T-helper 17 cell (primary cell): ENCODE measurements around the gene DCDC1. TPM values are rescaled to one million over a fixed set of nuclear protein-coding genes. Genes with fewer than 3 reads are reported as not detected.
"Not testable (repeated sequence)": the region's sequence is repeated elsewhere in the genome, so short reads cannot be mapped to it uniquely, and the experiment has no call there.

Experiments
- ATAC-seq: fragments of 150-1000 bp; cut with Tn5 transposase; 2 replicates; pipeline ENCODE4 v1.10.0; 2021; ENCODE audit warnings: mild to moderate bottlenecking, moderate library complexity
- DNase-seq, 3 donors: peaks; one replicate each; pipeline versions ENCODE4 v3.0.0 to v3.0.0-alpha.2; 2020 to 2021
- H3K9me3 ChIP-seq: one replicate; pipeline ENCODE4 v1.7.0; 2013; ENCODE audit warnings: low read length, mild to moderate bottlenecking; ENCODE audit not compliant: control insufficient read depth, poor library complexity, severe bottlenecking
- H3K27ac Mint-ChIP-seq: one replicate; pipeline ENCODE4 v1.8.0; 2022; ENCODE audit warnings: mild to moderate bottlenecking, moderate library complexity, mixed read lengths
- H3K27me3 Mint-ChIP-seq: one replicate; pipeline ENCODE4 v1.8.0; 2022; ENCODE audit warnings: mixed read lengths
- H3K36me3 Mint-ChIP-seq: one replicate; pipeline ENCODE4 v1.8.0; 2022; ENCODE audit warnings: low read depth, mixed read lengths
- H3K4me1 Mint-ChIP-seq: one replicate; pipeline ENCODE4 v1.8.0; 2022; ENCODE audit warnings: mild to moderate bottlenecking, mixed read lengths
- H3K4me3 Mint-ChIP-seq: one replicate; pipeline ENCODE4 v1.8.0; 2022; ENCODE audit warnings: mild to moderate bottlenecking, moderate library complexity, mixed read lengths
- total RNA-seq, 4 donors: library from RNA in 2 of 4; stranded (reverse) in 2 of 4; gene quantifications; one replicate each; pipeline ENCODE4 v1.2.3 and lab custom pipeline; 2022 to 2026

DCDC1 gene
- total RNA-seq, 2 donors from 2014 or later = 0.21 to 0.45 TPM

DNA sequence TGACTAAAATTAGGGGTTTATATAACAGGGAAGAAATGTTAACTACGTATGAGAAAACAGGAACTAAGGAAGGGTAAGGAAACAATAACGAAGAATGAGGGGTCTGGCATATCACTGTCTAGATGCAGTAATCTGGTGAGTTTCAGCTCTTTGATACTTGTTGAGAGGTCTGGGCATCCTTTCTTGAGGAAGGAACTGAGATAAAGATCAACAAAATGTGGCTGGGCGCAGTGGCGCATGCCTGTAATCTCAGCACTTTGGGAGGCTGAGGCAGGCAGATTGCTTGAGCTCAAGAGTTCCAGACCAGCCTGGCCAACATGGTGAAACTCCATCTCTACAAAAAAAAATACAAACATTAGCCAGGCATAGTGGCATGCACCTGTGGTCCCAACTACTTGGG, 2.7 kb downstream of the DCDC1 start:
- peak overlapping the region; percentile 43 for H3K4me3 Mint-ChIP-seq
- ATAC-seq (peak; percentile 44), DNase-seq (peak in 1 of 3 donors; percentile 8)
- H3K36me3 Mint-ChIP-seq = peaks cover 2% of the 10 kb centered on the region
- H3K27ac Mint-ChIP-seq = peak overlapping the region; percentile 87
- H3K4me1 Mint-ChIP-seq = peaks cover 39% of the 10 kb centered on the region
- no peaks in the 10 kb centered on the region for H3K9me3 ChIP-seq
- no peaks in the 10 kb centered on the region for H3K27me3 Mint-ChIP-seq

DNA sequence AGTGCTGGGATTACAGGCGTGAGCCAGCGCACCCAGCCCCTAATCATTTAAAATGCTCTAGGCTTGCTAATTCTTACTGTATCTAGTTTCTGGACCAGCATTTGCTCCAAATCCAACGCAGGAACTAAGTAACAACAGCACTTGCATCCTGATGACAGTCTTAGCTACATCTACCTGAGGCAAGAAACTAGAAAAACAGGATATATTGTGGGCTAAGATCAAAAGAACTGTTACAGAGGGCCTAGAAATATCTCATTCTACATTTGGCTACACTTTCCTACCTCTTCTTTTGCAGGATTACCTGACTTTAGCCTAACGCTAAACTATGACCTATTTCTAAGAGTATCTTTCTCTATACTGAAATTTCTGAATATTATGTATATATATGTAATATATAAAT, 7.8 kb downstream of the DCDC1 start:
- H3K36me3 Mint-ChIP-seq = no peaks in the 10 kb centered on the region
- H3K4me3 Mint-ChIP-seq = peak overlapping the region; percentile 50
- peak overlapping the region; percentile 16 for H3K27ac Mint-ChIP-seq
- no peaks in the 10 kb centered on the region for H3K27me3 Mint-ChIP-seq
- peaks cover 19% of the 10 kb centered on the region for H3K4me1 Mint-ChIP-seq
- DNase-seq (no peak), ATAC-seq (peak; percentile 46)
- no peaks in the 10 kb centered on the region for H3K9me3 ChIP-seq

DNA sequence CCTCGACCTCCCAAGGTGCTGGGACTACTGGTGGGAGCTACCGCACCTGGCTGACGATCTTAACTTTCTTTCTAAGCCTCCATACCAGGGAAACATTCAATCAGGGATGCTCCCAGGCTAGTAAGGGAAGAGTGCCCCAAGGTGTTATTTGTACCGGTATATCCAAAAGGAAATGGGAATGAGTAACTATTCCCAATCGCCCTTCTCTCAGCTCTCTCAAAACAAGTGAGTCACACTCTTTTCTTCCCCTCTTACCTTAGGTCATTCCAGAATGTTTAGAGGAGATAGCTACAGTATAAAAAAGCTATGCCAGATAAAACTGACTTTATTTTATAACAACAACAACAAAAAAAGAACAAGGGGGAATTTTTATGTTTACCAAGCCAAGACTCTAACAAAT, 13.7 kb downstream of the DCDC1 start:
- ATAC-seq = no peak
- Mint-ChIP-seq H3K4me1 (peaks cover 7% of the 10 kb centered on the region), H3K27ac (no peak overlapping the region), H3K27me3 (peaks cover 8% of the 10 kb centered on the region), H3K4me3 (no peak overlapping the region), H3K36me3 (no peaks in the 10 kb centered on the region)
- DNase-seq = no peak
- no peaks in the 10 kb centered on the region for H3K9me3 ChIP-seq

DNA sequence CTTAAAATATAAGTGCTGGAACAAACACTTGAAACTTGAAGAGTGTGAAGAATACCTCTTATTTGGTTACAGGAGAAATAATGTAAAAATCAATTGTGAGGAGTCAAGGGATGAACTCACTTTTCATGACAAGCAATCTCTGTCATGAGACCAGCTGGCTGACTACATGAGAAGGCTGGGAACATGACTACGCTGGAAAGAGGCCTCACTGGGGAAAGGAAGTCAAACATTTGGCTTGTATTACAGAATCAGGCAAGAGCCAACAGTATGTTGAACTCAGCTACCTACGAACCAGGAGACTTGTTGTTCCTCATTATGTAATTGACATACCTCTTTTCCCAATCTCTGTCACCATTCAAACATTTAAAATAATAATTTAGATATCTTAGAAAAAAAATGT, 14.4 kb downstream of the DCDC1 start:
- no peak overlapping the region for H3K27ac Mint-ChIP-seq

DNA sequence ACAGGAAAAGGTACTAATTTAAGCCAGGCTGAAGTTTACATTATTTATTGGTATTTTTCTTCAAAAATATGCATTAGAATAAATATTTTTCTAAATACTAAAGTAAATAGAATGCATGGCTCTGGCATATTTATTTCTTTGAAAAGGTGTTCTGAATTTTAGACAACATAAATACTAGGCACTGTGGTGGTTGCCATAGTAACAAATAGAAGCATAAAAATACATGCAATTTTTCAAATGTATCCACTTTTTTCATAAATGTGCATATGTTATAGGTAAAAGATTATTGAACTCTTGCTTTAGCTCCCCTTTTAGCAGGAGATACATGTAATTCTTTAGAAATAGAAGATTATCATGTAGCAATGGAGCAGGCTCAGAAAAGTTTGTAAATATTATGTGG, 18.4 kb downstream of the DCDC1 start:
- Mint-ChIP-seq H3K27me3 (peaks cover 13% of the 10 kb centered on the region), H3K27ac (no peak overlapping the region), H3K36me3 (no peaks in the 10 kb centered on the region), H3K4me1 (peaks cover 5% of the 10 kb centered on the region), H3K4me3 (no peak overlapping the region)
- H3K9me3 ChIP-seq = no peaks in the 10 kb centered on the region
- DNase-seq (no peak), ATAC-seq (no peak)

More for the DNA sequence above, 14.4 kb downstream of the DCDC1 start:
- H3K27me3 Mint-ChIP-seq = peaks cover 8% of the 10 kb centered on the region
- H3K4me1 Mint-ChIP-seq = peaks cover 3% of the 10 kb centered on the region
- H3K9me3 ChIP-seq = no peaks in the 10 kb centered on the region
- no peak overlapping the region for H3K4me3 Mint-ChIP-seq
- no peaks in the 10 kb centered on the region for H3K36me3 Mint-ChIP-seq
- ATAC-seq (no peak), DNase-seq (no peak)

DNA sequence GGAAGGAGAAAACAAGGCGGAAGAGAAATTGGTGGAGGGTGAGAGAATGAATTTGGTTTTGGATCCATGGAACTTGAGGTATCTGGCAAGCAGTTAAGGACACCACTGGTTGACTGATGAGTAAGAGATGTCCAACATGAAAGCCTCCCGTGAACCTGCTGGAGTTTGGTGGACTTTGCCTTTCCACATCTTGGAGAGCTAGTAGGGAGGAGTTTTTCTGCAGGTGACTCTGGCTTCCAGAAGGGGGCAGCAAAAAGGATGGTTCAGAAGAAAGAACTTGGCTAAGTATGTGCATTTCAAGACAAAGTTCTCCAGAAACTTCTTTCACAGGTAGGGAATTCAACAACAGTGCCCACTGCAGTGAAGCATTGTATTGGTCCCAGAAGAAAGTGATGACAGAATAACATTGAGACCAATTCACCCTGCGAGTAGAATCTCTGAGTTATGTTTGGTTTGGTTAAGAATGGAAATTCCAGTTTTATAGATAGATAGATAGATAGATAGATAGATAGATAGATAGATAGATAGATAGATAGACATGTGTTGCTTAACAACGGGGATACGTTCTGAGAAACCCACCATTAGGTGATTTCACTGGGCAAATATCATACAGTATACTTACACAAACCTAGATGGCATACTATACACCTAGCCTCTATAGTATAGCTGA, 28.5 kb downstream of the DCDC1 start:
- H3K4me1 Mint-ChIP-seq = peaks cover 5% of the 10 kb centered on the region
- H3K4me3 Mint-ChIP-seq = no peak overlapping the region
- no peaks in the 10 kb centered on the region for H3K9me3 ChIP-seq
- ATAC-seq (peak; percentile 45), DNase-seq (no peak)
- H3K36me3 Mint-ChIP-seq = no peaks in the 10 kb centered on the region
- peaks cover 7% of the 10 kb centered on the region for H3K27me3 Mint-ChIP-seq
- no peak overlapping the region for H3K27ac Mint-ChIP-seq

DNA sequence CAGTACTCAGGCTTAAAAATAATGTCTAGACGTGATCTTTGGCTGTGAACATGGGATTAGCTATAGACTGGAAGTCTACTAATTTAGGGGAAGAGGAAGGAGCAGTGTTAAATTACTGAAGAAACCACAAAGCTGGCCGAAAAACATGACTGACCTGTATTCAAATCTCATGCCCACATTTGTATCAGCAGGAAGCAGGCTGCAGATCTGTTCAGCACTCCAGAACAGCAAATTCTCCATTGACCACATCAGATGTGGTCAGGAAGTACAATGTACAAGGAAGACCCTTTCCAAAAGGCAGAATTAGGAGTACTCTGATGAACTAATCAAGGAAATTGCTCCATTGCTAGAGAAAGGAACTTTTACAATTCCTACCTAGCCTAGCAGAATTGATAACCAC, 31.7 kb downstream of the DCDC1 start:
- H3K27me3 Mint-ChIP-seq = peaks cover 7% of the 10 kb centered on the region
- no peak overlapping the region for H3K4me3 Mint-ChIP-seq
- H3K36me3 Mint-ChIP-seq = peaks cover 2% of the 10 kb centered on the region
- H3K9me3 ChIP-seq = no peaks in the 10 kb centered on the region
- H3K27ac Mint-ChIP-seq = no peak overlapping the region
- DNase-seq = no peak
- peaks cover 5% of the 10 kb centered on the region for H3K4me1 Mint-ChIP-seq
- no peak for ATAC-seq

DNA sequence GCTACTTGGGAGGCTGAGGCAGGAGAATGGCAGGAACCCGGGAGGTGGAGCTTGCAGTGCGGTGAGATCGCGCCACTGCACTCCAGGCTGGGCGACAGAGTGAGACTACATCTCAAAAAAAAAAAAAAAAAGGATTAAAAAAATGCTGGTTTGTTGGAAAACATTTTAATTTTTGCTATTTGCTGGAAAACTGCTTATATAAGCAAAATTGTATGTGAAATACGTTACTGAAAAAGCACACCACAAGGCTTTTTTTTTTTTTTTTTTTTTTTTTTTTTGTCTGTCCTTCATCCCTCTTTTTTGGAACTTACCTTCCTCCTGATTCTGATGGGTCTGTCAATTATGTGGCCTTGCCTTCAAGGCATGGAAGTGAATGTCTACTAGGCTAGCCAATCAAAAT, 40.8 kb downstream of the DCDC1 start:
- DNase-seq (no peak), ATAC-seq (no peak)
- H3K4me1 Mint-ChIP-seq = peaks cover 6% of the 10 kb centered on the region
- H3K27me3 Mint-ChIP-seq = no peaks in the 10 kb centered on the region
- no peaks in the 10 kb centered on the region for H3K9me3 ChIP-seq
- no peak overlapping the region for H3K4me3 Mint-ChIP-seq
- H3K27ac Mint-ChIP-seq = no peak overlapping the region
- peaks cover 2% of the 10 kb centered on the region for H3K36me3 Mint-ChIP-seq

DNA sequence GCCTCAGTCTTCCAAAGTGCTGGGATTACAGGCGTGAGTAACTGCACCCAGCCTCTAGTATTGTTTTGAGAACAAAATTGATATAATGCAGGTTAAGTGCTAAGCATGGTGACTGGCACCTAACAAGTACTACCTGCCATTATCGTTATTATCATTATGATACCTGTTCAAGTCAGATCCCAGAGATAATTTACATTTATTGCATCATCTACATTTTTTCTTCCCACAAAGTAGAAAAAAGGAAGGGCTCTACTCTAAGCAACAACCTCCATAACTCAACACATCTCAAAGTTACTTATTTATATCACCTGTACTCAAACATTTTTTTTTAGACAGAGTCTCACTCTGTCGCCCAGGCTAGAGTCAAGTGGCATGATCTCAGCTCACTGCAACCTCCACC, 42.1 kb downstream of the DCDC1 start:
- Mint-ChIP-seq H3K4me3 (peak overlapping the region; percentile 75), H3K27ac (no peak overlapping the region), H3K36me3 (peaks cover 2% of the 10 kb centered on the region), H3K27me3 (no peaks in the 10 kb centered on the region), H3K4me1 (peaks cover 6% of the 10 kb centered on the region)
- no peak for ATAC-seq
- DNase-seq = no peak
- H3K9me3 ChIP-seq = no peaks in the 10 kb centered on the region

DNA sequence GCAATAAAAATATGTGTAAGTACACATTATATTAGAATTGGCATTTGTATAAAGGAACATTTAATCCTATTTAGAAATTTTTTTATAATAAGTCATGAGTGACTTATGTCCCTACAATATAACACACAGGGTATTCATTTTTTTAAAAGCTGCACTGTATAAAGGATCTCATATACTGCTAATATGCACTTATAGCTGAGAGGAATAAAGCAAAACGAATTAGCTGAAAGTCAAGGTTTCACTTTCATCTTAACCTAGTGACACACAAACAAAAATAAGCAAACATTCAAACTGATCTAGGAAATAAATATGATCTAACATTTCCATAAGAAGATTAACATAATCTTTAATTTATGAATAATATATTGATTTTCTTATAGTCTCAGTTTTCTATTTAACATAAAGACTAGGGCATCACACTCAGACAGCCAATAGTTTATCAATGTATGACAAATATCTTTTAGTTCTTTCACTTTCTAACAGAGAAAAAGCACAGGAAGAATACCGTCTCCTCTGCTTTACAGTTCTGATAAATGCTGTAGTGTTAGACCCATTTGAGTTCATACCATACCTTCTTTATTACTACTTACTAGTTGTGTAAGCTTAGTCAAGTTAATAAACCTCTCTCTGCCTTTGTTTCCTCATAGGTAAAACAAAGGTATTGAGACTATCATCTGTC, 42.9 kb downstream of the DCDC1 start:
- H3K4me3 Mint-ChIP-seq = peak overlapping the region; percentile 75
- H3K27ac Mint-ChIP-seq = peak overlapping the region; percentile 66
- DNase-seq (no peak), ATAC-seq (no peak)
- no peaks in the 10 kb centered on the region for H3K27me3 Mint-ChIP-seq
- H3K36me3 Mint-ChIP-seq = peaks cover 2% of the 10 kb centered on the region
- H3K4me1 Mint-ChIP-seq = peaks cover 6% of the 10 kb centered on the region
- H3K9me3 ChIP-seq = no peaks in the 10 kb centered on the region

DNA sequence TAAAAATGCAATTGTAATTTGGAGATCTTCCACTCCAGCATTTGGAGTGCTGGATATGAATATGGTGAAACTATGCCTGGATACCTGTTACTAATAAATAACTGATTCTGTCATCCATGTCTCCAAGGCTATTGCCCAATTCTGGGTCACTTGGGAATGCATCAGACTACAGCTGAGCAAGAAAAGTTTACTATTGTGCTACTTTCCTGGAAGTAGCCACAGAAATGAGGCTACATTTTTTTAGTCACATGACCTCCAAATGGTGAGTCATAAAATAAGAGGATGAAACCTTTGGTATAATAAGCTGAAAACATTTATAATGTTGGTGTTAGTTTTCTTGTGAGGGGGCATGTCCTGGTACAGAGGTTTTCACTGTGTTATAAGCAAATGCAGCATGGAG, 44.4 kb downstream of the DCDC1 start:
- peaks cover 6% of the 10 kb centered on the region for H3K4me1 Mint-ChIP-seq

DNA sequence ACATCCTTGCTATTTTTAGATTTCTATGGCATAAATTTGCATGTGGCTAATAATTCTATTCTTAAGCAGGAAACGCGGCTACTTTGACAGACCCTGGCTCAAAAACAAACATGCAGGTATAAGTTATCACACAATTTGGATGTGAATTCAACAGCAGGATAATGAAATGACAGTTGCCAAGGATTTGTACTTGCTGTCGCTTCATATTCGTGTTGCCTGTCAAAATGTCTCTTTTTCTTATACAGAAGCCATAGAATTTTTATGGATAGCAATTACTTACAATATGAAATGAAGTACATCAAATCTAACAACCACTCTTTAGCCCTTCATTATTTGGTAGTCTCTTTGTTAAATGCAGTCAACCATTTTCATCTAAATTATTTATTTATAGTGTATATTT, 46.4 kb downstream of the DCDC1 start:
- DNase-seq (no peak), ATAC-seq (no peak)
- H3K9me3 ChIP-seq = no peaks in the 10 kb centered on the region
- Mint-ChIP-seq H3K27me3 (no peaks in the 10 kb centered on the region), H3K4me1 (peaks cover 6% of the 10 kb centered on the region), H3K27ac (no peak overlapping the region), H3K4me3 (no peak overlapping the region), H3K36me3 (no peaks in the 10 kb centered on the region)

More for the DNA sequence above, 44.4 kb downstream of the DCDC1 start:
- ATAC-seq (no peak), DNase-seq (no peak)
- Mint-ChIP-seq H3K27me3 (no peaks in the 10 kb centered on the region), H3K4me3 (no peak overlapping the region), H3K27ac (no peak overlapping the region), H3K36me3 (no peaks in the 10 kb centered on the region)
- H3K9me3 ChIP-seq = no peaks in the 10 kb centered on the region

DNA sequence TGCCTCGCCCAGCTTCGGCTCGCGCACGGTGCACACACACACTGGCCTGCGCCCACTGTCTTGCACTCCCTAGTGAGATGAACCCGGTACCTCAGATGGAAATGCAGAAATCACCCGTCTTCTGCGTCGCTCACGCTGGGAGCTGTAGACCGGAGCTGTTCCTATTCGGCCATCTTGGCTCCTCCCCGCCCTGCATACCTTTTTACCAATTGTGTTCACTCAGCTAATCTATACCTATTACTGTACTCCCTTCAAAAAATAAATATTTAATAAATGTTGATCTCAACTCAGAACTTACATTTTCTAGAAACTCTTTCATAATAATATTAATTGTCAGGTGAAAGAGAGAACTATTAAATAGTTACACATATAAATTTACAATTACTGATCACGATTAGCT, 48.0 kb downstream of the DCDC1 start:
- not testable (repeated sequence) for H3K27ac Mint-ChIP-seq, ATAC-seq, DNase-seq

DNA sequence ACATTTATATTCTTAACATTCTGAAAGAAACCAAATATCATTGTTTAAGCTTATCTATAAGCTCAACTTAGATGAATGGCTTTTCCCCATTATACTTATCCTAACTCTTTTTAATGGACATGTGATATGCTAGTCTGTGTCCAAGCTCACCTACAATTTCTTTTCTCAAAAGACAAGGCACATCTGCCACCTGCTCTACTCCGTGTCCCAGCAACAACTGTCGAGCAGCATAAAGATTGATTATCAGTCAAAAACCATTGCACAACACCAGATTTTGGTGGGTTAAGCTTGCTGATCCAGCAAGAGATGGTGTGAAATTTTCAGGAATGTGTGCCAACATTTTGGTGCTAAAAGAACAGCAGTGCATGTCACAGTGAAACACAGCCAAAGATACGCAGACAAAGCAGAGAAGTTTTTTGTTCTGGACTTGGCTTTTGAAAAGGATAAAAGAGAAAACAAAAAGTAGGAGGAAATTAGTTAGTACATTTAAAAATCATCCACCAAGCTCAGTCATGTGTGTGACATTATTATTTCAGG, 65.8 kb downstream of the DCDC1 start:
- Mint-ChIP-seq H3K4me1 (no peaks in the 10 kb centered on the region), H3K27ac (no peak overlapping the region), H3K4me3 (no peak overlapping the region), H3K27me3 (peaks cover 6% of the 10 kb centered on the region), H3K36me3 (no peaks in the 10 kb centered on the region)
- DNase-seq (no peak), ATAC-seq (no peak)
- H3K9me3 ChIP-seq = no peaks in the 10 kb centered on the region

More for the DNA sequence above, 48.0 kb downstream of the DCDC1 start:
- H3K27me3 Mint-ChIP-seq, H3K36me3 Mint-ChIP-seq, H3K4me1 Mint-ChIP-seq, H3K9me3 ChIP-seq, H3K4me3 Mint-ChIP-seq: not testable (repeated sequence)
